HG03159 (cell line): ENCODE data around the gene ENHO.

Source experiments
- ATAC-seq: cut with Tn5 transposase; IDR thresholded peaks from one replicate; pipeline ENCODE4 v1.9.1; 2021; ENCODE audit warnings: mild to moderate bottlenecking, moderate library complexity; ENCODE audit not compliant: unreplicated experiment

Gene ENHO

DNA sequence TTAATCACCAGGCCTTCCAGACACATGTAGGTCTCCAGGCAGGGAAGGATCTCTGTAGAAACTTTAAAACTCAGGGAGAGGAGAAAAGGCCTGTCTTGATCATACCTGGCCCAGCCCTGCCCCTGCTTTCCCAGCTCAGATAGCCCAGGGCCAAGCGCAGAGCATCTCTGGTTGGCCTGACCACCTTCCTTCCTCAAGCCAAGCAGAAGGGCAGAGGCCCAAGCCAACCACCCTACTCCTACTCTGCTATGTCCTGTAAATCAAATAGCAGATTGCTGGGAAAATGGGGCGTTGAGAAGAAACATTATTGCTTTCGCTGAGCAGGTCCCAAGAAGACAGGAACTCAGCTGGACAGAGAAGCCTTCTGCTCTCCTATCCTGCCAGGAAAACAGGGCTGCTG, 14.3 kb downstream of the ENHO start:
- ATAC-seq = no peak

DNA sequence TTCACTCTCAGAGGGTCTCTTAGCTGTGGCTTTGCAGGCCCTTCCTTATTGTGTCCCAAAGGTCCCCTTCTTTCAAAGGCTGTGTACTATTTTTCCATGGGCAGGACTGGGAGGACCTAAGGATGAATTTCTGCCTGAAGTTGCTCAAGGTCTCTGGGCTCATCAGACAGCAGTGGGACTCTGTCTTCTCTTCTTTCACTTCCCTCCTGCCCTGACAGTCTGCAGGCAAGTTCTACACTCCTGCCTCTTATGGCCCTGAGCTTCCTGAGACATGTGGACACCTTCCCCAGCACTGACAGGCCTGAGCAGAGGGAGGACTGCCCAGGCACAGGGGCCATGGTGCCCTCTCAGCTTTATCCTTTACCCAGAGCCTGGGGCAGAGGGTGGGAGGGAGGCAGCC, 14.8 kb downstream of the ENHO start:
- no peak for ATAC-seq

DNA sequence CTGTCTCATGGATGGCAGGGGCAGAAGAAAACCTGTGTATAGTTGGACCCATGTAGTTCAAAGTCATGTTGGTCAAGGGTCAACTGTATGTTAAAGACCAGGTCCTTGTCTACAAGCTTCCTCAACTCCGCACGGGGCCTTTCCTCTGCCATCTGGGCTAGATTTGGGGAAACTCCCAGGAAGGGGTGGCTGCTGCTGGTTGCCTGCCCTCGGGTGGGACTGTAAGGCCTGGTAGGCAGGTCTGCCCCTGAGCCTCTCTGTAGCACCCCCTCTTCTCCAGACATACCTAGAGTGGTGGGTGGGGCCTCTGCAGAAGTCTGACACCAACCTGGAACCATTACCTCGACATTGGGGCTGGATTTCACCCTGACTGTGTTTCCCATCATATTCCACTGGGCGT, 15.2 kb downstream of the ENHO start:
- ATAC-seq = no peak

DNA sequence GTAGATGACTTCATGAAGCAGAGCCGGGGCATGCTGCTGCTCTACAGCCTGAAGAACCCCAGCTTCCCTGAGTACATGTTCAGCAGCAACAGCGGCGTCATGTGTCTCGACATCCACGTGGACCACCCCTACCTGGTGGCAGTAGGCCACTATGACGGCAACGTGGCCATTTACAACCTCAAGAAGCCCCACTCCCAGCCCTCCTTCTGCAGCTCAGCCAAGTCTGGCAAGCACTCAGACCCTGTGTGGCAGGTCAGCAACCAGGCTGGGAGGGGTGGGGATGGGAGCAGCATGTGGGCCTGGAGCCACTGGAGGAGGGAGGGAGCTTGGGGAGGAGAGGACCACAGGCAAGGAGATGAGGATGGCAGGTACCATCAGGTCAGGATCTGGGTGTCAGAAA, 16.2 kb downstream of the ENHO start:
- ATAC-seq = no peak

DNA sequence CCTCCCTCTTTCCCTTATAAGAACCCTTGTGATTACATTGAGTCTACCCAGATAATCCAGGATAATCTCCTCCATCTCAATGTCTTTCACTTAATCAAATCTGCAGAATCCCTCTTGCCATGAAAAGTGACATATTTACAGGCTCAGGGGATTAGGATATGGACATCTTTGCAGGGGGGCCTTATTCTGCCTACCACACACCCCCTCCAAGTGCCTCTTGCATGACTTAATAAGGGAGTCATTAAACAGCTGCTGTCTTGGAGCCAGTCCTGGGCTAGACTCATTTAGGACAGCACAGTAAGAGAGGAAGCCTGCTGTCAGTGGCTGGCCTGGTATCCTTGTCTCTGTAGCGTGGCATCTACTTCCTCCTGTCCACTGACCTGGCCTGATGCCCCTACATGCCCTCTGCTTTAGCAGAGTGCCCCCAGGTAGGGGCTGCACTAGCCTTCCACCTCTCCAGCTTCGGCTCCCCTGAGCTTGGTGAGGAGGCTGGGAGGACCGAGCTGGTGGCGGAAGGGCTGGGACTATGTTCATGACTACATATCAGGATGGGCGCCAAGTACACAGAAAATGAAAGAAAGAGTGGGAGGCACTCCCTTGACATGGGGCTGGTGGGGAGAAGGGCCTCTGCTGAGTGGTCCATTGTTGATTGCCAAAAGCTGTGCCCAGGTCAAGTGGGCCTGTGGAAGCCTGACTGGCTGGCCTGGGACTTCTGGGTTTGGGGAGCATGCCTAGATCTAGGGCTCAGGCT, 17.2 kb downstream of the ENHO start:
- no peak for ATAC-seq

DNA sequence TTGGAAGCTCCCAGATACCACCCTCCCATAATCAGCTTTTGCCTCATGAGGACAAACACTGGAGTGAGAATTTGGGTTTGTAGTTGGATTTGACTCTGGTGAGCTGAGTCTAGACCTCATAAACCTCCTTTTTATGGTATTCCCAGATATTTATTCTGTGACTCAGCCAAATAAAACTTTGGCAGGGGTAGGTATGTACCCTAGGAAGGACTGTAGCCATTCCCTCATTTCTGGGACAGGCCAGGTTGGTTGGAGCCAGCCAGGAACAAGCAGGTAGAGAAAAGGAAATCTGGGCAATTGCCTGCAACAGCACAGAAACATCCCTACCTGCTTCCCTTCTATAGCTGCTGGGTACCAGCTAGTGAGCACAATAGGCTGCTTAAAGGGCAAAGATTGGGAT, 19.4 kb downstream of the ENHO start:
- ATAC-seq = no peak

DNA sequence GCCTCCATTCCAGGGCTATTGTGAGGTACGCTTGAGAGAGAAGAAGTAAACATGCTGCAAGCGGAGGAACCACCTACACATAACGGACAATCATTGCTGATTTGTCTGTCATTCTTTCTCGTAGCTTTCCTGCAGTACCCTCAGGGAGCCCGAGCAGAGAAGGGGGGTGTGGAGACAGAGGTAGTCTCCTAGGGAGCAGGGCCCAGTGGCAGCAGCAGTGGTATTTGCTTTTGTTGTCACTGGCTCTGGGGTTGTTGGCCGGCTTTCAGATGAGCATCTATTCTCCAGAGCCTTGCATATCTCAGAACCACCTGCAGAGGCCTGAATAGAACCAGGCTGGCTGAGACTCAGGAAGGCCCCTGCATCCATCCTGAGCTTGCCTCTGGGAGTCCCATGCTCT, 19.9 kb downstream of the ENHO start:
- ATAC-seq = no peak

DNA sequence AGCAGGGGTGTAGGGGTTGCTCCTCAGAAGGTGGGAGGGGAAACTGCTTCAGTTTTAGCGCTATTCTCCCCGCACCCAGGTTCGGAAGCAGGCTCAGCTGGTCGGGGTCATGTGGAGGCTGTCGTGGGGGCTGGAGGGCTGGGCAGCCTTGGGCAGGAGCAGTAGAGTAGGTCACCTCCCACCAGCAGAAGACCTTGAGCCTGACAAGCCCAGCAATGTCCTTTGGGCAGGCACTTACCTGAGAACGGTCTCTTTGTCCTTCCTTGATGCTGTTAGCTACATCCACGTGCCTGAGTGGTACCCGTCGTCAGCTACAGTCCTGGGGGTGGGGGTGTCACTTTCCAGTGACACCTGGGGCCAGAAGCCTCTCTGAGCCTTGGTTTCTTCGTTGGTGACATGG, 20.3 kb downstream of the ENHO start:
- ATAC-seq = no peak

DNA sequence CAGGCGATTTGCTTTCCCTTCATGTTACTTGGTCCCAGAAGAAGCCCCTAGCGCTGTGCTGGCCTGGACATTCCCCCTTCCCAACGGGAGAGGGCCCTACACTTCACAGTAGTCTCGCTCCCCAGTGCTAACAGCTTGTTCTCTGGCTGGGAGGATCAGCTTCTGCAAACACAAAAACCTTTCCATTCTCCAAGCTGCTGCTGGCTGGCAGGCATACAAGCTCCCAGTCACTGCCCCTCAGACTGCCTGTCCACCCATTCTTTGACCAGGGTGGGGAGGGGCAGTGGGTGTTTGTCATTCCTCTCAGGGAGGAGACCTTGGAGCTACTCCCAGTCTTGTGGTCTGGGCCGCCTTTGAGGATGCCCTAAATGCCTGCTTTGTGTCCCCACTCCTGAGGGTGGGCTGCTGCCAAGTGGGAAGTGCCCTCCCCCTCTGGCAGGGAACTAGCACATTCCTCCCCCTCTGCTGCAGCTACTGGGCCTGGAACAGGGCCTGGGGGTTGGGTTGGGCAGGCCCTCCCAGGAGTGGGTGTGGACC, 20.8 kb downstream of the ENHO start:
- no peak for ATAC-seq

DNA sequence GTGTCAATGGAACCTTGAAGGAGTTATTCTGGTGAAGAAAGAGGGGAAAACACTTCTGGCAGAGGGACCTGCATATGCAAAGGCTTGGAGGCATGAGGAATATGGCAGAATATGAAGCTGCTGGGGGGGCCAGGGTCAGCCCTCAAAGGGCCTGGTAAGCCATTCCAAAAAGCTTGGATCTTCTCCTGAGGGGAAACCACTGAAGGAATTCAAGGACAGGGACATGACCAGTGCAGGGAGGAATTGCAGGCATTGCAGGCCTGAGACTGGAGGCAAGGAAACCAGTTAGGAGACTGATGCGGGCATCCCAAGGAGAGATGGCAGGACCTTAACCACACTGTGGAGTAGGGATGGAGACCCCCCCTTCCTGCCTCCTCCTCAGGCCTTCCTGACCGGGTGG, 21.4 kb downstream of the ENHO start:
- no peak for ATAC-seq

DNA sequence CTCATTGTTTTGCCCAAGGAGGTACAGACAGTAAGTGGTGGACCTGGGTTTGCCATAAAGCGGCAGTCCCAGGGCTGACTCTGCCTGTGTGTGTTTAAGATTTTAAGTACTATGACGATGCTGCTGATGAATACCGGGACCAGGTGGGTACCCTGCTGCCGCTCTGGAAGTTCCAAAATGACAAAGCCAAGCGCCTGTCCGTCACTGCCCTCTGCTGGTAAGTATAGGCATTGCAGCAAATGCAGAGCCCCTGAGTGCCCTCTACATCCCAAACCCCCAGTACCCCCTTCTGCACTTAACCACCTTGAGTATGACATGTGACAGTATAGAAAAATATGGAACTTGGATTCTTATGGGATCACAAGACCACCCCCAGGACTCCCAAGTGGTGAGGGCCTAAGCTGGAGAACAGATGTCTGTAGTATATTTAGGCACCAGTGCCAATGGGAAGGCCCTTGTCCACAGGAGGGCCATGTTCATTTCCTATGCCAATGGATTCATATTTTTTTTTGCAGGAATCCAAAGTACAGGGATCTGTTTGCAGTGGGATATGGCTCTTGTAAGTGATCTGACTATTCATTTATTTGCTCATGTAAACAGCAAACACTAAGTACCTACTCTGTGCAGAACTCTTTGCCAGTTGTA, 22.0 kb downstream of the ENHO start:
- ATAC-seq = no peak

DNA sequence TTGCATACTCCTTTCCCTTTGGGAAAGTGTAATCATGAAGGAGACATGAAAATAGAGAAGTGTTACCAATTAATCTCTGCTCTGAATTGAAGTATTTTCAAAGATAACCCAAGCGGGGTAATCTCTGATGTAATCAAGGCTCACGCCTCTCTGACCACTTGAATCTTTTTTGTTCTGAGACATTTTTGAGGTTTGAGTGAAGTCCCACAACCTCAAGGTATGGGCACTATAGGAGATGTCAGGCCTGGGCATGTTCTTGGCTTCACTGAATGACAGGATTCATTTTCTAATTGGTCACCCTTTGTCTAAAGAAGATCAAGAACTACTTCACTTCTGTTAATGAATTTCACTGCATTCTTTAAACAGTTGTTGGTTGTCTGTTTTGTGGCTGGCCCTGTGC, 23.7 kb downstream of the ENHO start:
- ATAC-seq = no peak

DNA sequence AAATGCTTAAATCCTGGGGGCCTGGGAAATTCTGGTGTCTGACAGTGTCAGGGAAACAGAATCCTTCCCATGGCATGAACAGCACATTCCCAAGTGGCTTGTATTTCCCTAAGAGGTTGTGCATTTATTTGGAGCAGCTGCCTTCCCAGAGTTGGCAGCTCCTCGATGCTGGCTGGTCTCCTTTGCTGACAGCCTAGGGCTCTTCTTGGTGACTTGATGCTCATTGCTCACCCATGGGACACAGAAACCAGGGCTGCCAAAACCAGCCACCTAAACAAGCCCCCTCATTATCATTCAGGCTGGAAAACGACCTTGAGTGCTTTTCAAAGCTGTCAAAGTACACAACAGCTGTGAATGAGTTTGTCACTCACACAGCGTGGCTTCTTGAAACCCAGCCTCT, 24.2 kb downstream of the ENHO start:
- no peak for ATAC-seq

DNA sequence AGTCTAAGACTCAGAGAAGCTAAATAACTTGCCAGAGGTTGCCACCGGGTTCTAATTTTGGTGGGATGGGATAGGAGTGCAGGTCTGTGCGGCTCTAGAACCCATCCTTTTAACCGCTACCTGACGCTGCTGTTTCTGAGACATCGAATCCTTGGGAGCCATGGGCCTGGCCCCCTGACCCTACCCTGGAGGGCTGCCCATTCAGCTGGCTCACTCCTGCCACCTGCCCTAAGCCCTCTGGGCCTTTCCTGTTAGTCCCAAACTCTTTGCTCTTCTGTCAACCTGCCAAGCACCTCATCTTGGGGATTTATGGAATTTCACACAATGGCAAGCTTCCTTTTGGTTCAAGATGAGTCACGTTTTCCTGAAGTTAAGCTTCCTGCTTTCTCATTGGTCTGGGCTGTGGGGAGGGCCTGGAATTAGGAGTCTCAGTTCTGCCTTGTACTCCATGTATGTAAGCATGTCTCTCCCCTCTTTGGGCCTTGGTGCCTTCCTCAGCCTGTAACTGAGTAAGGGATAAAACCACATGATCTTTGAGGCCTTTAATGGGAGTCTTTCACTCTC, 26.6 kb downstream of the ENHO start:
- no peak for ATAC-seq

DNA sequence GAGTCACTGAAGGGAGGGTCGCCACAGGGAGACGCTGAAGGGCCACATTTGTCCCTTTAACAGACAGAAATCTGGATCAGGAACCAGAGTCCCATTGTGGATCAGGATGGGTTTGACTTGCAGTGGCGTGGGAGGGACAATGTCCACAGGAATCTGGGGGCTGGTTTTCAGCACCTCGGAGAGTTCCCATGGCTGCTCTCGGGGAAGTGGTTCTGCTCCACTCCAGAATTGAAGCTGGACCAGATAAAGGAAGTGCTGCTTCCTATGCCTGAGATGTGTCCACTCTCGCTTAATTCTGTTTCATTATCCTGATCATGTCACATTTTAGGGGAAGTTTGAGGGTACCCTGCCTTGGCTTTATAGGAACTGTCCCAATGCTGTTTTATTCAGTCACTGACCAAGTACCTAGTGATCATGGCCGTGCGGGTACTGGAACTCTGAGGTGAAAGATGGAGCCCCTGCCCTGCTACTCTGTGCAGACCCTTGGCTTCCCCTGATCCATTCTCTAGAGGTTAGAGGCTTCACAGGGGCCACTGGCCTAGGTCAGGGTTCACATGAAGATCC, 28.7 kb downstream of the ENHO start:
- ATAC-seq = no peak

DNA sequence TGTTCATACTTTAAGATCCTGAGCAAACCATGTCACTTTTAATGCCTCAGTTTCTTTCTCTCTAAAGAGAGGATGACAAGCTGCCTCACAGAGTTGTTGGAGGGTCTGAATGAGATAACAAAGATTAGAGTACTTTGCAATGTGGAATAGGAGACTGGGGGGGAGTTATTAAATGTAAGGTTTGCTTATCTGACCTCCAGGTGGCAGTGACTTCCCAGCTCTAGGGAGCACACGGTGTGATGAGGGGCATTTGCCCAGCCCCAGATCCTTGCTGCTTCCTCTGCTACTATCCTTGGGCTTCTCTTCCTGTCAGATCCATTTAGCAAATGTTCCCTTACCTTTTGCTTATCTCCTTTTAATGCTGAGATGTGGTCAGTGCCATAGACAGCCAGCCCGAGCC, 30.7 kb downstream of the ENHO start:
- no peak for ATAC-seq

DNA sequence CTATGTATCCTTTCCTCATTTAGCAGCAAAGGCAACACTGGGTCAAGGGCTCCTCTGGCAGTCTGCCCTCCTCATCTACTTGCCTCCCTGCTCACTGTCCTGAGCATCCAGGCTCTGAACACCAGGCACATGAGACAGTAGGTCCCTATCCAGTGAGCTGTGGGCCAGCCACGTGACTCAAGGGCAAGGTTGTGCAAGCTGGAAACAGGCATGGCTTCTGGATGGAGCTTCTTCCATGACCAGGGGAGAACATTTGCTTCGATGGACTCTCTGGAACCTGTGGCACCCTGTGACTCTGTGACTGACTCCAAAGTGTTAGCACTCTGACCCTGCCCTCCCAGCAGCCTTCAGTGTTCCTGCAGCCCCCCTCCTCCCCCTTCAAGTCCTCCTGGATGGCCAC, 31.2 kb downstream of the ENHO start:
- no peak for ATAC-seq

DNA sequence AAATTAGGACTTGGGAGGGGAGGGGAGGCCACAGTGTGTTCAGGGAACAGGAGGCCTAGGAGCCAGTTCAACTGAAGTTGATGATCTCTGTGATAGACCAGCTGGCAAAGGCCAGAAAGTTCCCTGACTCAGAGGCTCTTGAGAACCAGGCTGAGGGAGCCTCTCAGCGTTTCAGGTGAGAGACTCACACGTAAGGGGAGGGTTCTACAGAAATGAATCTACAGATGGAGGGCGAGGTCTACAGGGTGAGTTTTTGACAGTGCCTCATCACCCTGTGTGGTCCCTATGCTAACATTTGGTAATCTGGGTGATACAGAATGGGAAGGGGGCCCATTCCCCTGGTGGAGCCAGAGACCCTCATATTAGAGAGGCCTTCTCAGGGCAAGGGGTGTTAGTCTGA, 32.0 kb downstream of the ENHO start:
- ATAC-seq = no peak

DNA sequence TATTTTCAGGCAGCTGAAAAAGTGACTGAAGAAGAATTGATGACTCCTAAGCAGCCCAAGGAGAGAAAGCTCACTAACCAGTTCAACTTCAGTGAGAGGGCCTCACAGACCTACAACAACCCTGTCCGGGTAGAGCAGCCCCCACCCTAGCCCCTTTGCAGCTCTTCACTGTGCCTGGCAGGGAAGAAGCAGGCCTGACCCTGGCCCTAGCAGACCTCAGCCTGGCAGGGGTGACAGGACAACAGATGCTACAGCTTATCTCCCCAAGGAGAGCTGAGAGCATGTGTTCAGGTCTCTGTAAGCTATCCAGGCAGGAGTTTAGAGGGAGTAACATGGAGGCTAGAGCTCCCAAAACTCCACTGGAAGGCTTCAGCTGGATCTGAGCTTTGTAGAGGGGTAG, 32.4 kb downstream of the ENHO start:
- no peak for ATAC-seq

DNA sequence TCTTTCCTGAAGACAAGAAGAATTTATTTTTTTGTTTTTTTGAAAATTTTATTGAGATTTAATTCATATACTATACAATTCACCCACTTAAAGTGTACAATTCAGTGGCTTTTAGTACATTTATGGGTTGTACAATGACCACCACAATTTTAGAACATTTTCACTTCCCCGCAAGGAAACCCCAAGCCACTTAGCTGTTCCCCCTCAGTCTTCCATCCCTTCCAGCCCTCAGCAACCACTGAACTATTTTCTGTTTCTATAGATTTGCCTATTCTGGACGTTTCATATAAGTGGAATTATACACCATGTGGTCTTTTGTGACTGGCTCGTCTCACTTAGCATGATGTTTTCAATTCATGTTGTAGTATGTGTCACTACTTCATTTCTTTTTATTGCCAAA, 36.2 kb downstream of the ENHO start:
- ATAC-seq = no peak

DNA sequence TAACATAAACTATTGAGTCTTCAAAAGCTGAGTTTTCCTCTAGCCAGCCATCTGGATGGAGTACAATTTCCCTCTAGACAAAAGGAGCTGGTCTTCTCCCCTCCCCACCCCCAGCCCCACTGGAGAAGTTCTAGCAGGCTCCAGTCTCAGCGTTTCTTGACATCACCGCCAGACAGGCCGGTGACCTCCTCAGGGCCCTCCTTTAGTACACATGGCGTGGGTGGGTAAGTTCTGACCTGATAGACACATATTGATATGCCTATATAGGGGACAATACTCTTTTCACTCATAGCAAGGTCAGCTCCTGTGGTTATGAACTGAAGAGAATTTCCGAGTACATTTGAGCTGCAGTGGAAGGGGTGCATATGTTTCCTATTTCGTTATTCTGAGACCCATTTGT, 37.0 kb downstream of the ENHO start:
- ATAC-seq = no peak

DNA sequence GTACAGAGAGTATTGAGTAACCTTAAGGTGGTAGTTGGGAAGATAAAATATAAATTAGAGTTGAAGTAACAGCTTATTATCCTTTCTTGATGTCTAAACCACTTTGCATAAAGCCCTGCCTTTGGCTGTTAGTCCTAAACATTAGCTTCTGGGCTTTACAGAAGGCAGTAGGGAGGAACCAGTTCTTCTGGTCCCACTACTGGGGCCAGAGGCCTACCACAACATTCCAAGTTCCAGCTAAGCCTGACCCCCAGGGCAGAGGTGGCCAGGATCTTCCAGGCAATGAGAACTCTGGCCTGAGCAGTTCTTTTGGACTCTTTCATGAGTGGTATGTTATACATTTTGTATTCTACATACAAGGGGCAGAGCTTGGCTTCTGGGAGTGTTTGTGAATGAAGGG, 38.1 kb downstream of the ENHO start:
- ATAC-seq = no peak
